ENCODE measurements around the gene UBAP2. TPM values are rescaled to one million over a fixed set of nuclear protein-coding genes. Genes with fewer than 3 reads are reported as not detected.
"Not testable (repeated sequence)": the region's sequence is repeated elsewhere in the genome, so short reads cannot be mapped to it uniquely, and the experiment has no call there.

The UBAP2 gene
- total RNA-seq, 6 experiments from 2014 or later, result 9.5 to 15.9 (median 11.4) TPM

DNA sequence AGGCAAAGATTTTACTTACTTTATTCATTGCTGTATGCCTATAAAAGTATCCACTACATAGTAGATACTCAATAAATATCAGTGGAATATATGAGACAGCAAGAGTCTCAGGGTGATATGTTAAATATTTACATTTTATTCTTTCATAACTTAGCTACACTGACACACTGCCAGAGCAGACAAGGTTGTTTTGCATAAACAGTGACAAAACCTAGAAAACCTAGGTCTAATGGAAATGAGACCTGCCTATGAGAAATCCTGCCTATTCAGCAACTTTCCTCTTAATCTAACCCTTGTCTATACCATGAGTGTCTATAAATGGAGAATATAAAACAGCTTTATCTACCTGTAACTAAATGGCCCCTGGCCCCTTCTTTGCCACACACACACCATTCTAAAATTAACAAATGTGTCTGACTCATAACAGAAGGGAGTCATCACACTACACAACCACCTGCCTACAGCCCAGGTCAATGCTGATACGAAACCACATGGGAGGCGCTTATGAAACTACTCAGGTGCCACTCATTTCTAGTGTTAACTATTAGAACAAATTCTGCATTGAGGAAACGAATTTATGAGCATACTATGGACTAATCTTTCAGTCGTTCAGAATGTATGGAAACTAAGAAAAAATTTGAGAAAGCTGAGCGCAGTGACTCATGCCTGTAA, 60.3 kb downstream of the UBAP2 start:
- 88% methylated on average over 5 of the region's 5 CpGs for WGBS (ENCODE audit: insufficient coverage, low coverage, low lambda C conversion rate, missing lambda C conversion rate)
- TF ChIP-seq, protein P1, sequence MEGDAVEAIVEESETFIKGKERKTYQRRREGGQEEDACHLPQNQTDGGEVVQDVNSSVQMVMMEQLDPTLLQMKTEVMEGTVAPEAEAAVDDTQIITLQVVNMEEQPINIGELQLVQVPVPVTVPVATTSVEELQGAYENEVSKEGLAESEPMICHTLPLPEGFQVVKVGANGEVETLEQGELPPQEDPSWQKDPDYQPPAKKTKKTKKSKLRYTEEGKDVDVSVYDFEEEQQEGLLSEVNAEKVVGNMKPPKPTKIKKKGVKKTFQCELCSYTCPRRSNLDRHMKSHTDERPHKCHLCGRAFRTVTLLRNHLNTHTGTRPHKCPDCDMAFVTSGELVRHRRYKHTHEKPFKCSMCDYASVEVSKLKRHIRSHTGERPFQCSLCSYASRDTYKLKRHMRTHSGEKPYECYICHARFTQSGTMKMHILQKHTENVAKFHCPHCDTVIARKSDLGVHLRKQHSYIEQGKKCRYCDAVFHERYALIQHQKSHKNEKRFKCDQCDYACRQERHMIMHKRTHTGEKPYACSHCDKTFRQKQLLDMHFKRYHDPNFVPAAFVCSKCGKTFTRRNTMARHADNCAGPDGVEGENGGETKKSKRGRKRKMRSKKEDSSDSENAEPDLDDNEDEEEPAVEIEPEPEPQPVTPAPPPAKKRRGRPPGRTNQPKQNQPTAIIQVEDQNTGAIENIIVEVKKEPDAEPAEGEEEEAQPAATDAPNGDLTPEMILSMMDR (IDR thresholded peaks at IDR 0.05), result no peak
- no peak for TF ChIP-seq POLR2A (IDR thresholded peaks at IDR 0.05)
- Histone ChIP-seq H3K4me1 (no peaks in the 10 kb centered on the region), H3K36me3 (peaks cover 0 to 35% (median 5%) of the 10 kb centered on the region in 4 donors), H3K27ac (no peak overlapping the region), H3K27me3 (no peaks in the 10 kb centered on the region), H3K9me3 (no peaks in the 10 kb centered on the region), H3K4me3 (no peak overlapping the region)
- intact Hi-C loops (cut with DNase I), result no loop called here
- ATAC-seq (peak in 1 of 4 donors; percentile 65), DNase-seq (no peak)

DNA sequence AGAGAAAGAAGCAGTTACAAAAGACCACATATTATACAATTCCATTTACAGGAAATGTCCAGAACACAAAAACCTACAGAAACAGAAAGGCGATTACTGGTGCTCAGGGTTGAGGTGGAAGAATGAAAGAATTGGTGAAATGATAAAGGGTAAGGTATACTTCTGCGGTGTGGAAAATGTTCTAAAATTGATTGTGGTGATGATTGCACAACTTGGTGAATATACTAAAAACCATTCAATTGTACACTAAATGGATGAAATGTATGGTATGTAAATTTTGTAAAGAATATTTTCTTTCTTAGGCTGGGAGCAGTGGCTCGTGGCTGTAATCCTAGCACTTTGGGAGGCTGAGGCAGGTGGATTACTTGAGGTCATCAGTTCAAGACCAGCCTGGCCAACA, 72.3 kb downstream of the UBAP2 start:
- Histone ChIP-seq H3K27ac (no peak overlapping the region), H3K4me3 (no peak overlapping the region), H3K36me3 (no peaks in the 10 kb centered on the region), H3K27me3 (no peaks in the 10 kb centered on the region), H3K4me1 (peaks cover 0 to 11% (median 0%) of the 10 kb centered on the region in 4 donors), H3K9me3 (no peaks in the 10 kb centered on the region)
- DNase-seq (no peak), ATAC-seq (no peak)
- no peak for TF ChIP-seq POLR2A (IDR thresholded peaks at IDR 0.05)
- TF ChIP-seq, protein P1 (IDR thresholded peaks at IDR 0.05), result no peak
- WGBS (ENCODE audit: insufficient coverage, low coverage, low lambda C conversion rate, missing lambda C conversion rate), result 83% methylated on average over 3 of the region's 3 CpGs
- intact Hi-C loops (cut with DNase I), result no loop called here

DNA sequence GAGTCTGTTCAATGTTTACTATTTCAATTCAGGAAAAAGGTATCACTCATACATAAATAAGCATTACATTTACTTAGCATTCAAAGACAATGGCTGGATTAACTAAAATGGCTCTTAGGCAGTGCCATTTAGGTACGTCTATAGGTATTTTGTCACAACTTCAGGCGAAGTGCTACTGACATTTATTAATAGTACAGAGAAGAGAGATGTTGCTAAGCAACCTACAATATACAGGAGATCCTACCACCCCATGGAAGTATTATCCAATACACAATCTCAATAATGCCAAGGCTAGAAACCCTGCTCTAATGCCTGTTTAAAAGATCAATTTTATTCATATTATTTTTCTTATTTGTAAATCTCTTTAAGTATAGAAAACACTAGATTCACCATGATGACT, 76.0 kb downstream of the UBAP2 start:
- Histone ChIP-seq H3K4me3 (no peak overlapping the region), H3K27me3 (no peaks in the 10 kb centered on the region), H3K9me3 (no peaks in the 10 kb centered on the region), H3K36me3 (no peaks in the 10 kb centered on the region), H3K27ac (no peak overlapping the region), H3K4me1 (peaks cover 0 to 11% (median 0%) of the 10 kb centered on the region in 4 donors)
- ATAC-seq, result no peak
- intact Hi-C loops (cut with DNase I), result no loop called here
- no peak for DNase-seq
- WGBS (ENCODE audit: insufficient coverage, low coverage, low lambda C conversion rate, missing lambda C conversion rate), result 74% methylated on average over 2 of the region's 2 CpGs
- TF ChIP-seq POLR2A (IDR thresholded peaks at IDR 0.05), result no peak
- TF ChIP-seq, protein P1 (IDR thresholded peaks at IDR 0.05), result no peak

GRCh38 chr9:33964086-33964768, 84.5 kb downstream of the UBAP2 start:
- no peak overlapping the region for H3K4me3 ChIP-seq
- no CpG with 5 or more reads among the region's 2 CpGs for WGBS (ENCODE audit: insufficient coverage, low coverage, low lambda C conversion rate, missing lambda C conversion rate)
- H3K36me3 ChIP-seq, result peaks cover 0 to 6% (median under 1%) of the 10 kb centered on the region in 4 donors
- no peak for TF ChIP-seq POLR2A (IDR thresholded peaks at IDR 0.05)
- TF ChIP-seq, protein P1 (IDR thresholded peaks at IDR 0.05), result no peak
- no peaks in the 10 kb centered on the region for H3K9me3 ChIP-seq
- H3K27me3 ChIP-seq, result no peaks in the 10 kb centered on the region
- no peak overlapping the region for H3K27ac ChIP-seq
- intact Hi-C loops (cut with DNase I), result no loop called here
- ATAC-seq (no peak), DNase-seq (no peak)
- no peaks in the 10 kb centered on the region for H3K4me1 ChIP-seq

- DNase-seq; ATAC-seq; H3K27ac ChIP-seq; H3K4me1 ChIP-seq; H3K36me3 ChIP-seq; H3K27me3 ChIP-seq; intact Hi-C loops (cut with DNase I); H3K4me3 ChIP-seq; H3K9me3 ChIP-seq: not testable (repeated sequence)
- 92% methylated on average over 7 of the region's 7 CpGs for WGBS (ENCODE audit: insufficient coverage, low coverage, low lambda C conversion rate, missing lambda C conversion rate)
Measured at GRCh38 chr9:33962468-33962867, 86.2 kb downstream of the UBAP2 start.
